NCI-H1436 treated with DMSO at 0.1 percent for 48 hours (cell line): ENCODE measurements around the gene TPRG1.

ENCODE experiments used
- DNase-seq: peaks from one replicate; lab custom pipeline; 2025; lab: John Stamatoyannopoulos, UW

TPRG1 gene

GRCh38 chr3:189229196-189229828 lies 57.5 kb downstream of the TPRG1 start:
- DNase-seq = no peak

DNA sequence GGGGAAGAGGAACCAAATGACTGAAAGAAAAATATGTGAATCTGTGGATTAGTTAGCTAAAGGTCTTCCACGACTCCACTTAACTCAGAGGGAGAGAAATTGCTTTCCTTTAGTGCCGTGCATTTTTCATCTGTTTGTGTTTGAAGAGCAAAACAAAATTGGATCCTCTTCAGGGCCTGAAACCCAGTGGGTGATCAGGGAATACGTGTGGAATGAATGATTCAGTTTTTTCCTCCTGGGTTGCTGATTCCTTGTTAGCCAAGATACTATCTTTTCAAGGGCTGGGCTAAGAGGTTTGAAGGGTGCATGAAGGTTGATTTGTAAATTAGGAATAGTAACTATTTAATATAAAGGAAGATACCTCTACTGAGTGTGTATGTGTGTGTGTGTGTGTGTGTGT lies 61.0 kb downstream of the TPRG1 start:
- no peak for DNase-seq

GRCh38 chr3:189233225-189233858 lies 61.6 kb downstream of the TPRG1 start:
- DNase-seq = peak; percentile 54

GRCh38 chr3:189235214-189235613 lies 63.4 kb downstream of the TPRG1 start:
- no peak for DNase-seq

DNA sequence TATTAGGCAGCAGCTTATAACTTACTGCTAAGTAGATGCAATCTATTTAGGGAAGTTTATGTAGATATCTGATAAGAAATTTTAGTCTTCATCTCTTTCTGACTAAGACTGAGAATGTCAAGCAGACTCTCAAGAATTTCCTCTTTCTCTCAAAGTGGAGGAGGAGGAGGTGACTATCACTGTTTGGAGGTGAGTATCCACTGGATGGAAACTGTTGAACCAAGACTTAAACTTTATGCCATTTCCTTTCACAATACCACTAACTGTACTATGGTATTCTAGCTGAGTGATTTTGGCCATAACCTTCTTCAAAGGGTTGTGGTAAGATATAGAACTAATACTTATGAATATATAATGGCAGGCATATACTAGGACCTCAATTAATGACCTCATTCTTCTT lies 64.6 kb downstream of the TPRG1 start:
- no peak for DNase-seq

DNA sequence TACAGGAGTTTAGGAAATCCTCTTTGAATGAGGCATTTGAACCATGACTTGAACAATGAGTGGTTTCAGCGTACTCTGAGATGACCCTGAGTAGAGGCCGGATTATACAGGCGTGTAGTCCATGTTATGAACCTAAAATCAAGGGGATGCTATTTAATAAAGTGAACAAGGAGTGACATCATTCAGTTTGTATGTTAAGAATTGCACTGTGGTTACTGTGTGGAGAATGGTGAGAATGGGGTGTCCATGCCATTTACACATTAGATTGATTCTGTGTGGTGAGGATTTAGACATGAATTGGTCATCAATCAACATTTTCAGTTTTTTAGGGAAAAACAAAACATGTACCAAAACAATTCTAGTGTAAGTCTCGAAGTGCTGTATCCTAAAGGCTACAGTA lies 65.8 kb downstream of the TPRG1 start:
- no peak for DNase-seq

GRCh38 chr3:189238071-189238470 lies 66.3 kb downstream of the TPRG1 start:
- DNase-seq = no peak

DNA sequence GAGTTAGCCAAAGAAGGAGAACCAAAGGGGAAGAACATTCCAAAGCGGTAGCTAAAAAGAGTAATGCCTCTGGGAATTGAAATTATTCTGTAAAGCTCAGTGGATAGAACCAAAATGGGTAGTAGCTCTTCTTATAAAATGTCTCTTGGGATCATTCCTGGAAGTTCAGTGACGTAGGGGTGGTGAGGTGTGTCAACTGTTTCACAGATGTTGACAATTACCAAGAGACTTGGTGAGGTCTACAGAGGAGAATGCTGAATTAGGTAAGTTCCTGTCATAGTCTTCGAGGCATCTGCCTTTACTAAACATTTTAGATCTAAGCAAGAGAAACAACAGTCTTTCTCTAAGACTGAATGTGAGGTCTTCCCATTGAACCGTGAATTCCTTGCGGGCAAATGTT lies 67.8 kb downstream of the TPRG1 start:
- no peak for DNase-seq

- DNase-seq = no peak
Observed at GRCh38 chr3:189249987-189250386, 78.2 kb downstream of the TPRG1 start.

- no peak for DNase-seq
Observed at GRCh38 chr3:189258261-189258660, 86.5 kb downstream of the TPRG1 start.

DNA sequence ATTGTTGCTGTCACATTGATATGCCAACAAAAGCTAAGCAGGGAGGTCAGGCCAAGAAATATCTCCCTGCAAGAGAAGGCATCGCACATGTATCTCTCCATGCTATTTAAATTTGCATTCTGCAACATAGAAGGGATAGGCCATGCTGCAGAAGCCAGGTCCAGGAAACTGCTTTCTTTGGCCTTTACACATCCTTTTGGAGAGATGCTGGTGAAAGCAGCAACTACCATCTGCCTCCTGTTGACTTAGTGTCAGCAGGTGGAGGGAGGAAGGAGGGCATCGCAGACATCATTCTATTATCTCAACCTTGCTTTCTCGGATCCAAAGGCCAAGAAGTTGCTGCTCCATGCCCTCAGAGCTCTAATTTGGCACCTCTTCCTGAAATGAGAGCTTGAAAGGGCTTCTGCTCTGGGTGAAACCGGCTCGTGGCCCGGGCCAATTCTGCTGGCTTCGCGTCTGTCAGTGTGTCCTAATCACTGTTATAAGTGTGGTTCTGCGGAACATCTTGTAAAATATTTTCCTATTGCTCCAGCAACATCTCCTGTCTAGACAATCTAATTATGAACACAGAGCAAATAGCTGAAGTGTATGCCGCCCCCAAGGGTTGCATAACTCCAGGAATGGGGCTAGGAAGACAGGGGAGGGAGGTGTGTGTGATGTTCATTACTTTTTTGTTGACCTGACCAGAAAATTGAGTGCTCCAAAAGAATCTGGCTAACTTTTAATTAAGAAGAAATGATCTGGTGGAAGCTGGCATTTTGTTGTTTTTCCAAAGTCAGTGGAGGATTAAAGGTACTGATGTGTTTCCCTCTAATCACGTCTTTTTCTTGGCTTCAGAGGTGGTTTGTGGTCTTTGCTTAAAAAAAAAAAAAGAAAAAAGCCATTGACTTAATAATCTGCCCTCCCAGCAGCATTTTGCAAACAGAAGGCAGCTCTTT lies 89.1 kb downstream of the TPRG1 start:
- no peak for DNase-seq

DNA sequence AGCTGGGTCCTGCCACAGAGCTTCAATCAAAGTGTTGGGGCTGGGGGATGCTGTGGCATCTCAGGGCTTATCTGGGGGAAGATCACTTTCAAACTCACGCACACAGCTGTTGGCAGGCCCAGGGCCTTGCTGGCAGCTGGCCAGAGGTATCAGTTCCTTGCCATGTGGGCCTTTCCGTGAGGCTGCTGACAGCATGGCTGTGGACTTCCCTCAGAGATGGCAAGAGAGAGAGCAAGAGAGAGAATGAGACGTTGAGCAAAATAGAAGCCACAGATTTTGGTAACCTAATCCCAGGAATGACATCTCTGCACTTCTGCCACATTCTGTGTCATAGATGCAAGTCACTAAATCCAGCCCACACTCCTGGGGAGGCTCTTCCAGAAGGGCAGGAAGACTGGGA lies 91.0 kb downstream of the TPRG1 start:
- DNase-seq = no peak

DNA sequence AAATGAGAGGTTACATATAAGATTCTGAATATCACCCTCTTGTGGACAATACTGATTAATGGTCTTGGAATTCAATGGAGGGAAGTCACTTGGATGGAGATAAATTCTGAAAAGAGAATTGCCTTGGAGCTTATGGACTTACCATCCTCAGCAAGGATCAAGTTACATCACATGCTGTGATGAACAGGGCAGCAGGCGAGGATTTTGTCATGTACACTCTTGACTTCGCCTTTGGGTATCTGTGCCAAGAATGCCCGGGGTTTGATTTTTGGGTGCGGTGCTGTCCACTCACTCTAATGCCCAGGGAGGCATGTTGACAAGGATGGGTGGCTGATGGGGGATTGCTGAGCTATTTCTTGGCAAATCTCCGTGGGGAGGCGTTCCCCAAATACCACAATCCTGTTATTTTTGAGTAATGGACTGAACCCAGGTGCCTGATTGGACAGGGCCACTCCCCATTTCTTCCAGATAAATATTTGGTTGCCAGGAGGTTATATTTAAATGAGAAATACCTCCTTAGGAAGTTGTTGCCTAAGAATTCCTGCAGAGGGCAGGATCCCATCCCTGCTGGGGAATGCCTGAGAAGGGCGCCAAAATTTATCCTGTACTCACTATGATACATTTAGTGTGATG lies 96.3 kb downstream of the TPRG1 start:
- DNase-seq = no peak

GRCh38 chr3:189269365-189269764 lies 97.6 kb downstream of the TPRG1 start:
- DNase-seq = no peak

DNA sequence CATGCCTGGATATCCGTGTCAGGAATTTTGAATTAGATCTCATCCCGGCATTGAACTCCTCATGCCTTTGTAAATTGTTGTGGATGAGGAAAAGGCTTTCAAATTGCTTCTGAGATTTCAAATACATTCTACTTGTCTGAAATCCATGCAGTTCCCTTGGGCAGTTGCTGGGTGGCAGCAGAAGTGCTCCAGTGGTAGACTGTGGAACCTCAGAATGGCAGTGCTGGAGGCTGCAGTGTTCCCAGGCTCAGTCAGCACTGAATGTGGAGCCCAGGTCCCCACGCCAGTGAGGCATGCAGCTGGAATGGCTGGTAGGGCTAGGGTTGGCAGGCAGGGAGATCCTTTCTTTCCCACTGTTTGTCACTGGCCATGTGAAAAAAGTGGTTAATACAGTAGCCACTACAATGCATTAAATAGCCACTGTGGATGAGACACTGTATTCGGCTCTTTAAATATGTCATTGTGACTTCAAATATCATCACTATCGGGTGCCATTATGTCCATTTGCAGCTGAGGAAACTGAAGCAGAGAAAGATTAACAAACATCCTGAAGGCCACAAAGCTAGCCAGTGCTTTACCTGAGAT lies 98.6 kb downstream of the TPRG1 start:
- peak; percentile 73 for DNase-seq

- DNase-seq = peak; percentile 56
Observed at GRCh38 chr3:189272500-189273119, 100.8 kb downstream of the TPRG1 start.

DNA sequence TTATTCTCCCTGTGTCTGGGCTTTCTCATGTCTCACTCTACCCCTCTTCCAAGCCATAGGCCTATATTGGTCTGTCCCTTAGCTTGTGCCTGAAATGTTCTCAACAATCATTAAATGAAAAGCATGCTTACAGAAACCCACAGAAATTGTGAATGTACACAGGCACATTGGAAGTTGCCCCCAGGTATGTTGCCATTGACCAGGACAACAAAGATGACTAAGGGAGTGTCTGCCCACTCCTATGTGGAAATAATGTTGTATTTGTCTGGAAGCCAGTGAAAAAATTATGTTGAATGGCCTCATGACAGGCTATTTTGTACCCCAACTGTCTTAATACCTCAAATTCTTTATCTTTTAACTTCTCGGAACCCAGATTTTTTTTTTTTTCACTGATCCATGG lies 102.0 kb downstream of the TPRG1 start:
- no peak for DNase-seq

- DNase-seq = no peak
Observed at GRCh38 chr3:189275182-189275581, 103.4 kb downstream of the TPRG1 start.

- no peak for DNase-seq
Observed at GRCh38 chr3:189275852-189276251, 104.1 kb downstream of the TPRG1 start.

DNA sequence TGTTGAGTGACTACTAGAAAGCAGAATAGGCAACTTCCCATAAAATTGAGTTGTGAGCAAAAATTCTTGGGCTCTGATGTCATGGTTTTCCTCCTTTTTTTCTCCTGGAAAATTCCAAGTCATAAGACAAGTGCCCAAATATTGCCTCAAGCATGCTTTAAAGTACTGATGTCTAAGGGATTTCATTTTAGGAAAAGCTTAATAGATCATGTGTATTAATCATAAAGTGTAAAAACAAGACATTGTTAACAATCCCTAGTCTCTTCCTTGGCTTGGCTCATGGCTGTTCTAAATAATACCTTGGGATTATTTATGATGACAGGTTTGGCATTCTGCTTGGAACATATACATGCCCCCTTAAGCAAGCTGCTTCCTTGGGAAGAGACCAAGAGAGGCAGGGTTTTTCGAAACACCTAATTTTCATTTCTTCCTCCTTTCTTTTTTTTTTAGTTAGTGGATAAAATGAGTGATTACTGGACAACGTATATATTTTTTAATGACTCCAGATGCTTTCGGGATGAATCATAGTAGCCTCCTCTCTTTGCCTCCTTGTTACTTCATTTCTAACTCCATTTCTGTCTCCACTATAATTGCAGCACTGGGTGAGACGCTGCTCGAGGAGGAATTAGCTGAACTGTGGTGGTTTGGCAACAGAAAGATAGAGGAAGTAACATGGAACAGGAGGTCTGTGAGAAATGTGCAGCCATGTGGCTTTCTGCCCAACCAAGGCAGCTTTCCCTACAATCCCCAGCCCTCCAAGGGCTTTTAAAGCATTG lies 104.9 kb downstream of the TPRG1 start:
- no peak for DNase-seq

GRCh38 chr3:189277711-189278110 lies 105.9 kb downstream of the TPRG1 start:
- DNase-seq = peak; percentile 52
